HFFc6 (cell line): Measurements from ENCODE around the gene TMEM235. TPM values are rescaled to one million over a fixed set of nuclear protein-coding genes. Genes with fewer than 3 reads are reported as not detected.
A peak's percentile ranks its signal among the peaks of the same experiment; 100 is the strongest.

Experiments
- DNase-seq: peaks from one replicate; pipeline ENCODE4 v3.0.0-alpha.2; 2018
- H3K27ac Mint-ChIP-seq: 2 replicates; pipeline ENCODE4 v1.8.0; 2020; ENCODE audit warnings: mild to moderate bottlenecking, mixed read lengths
- H3K27me3 Mint-ChIP-seq: 2 replicates; pipeline ENCODE4 v1.8.0; 2021; ENCODE audit warnings: mild to moderate bottlenecking, moderate library complexity, mixed read lengths; ENCODE audit not compliant: insufficient read depth
- H3K36me3 Mint-ChIP-seq: 2 replicates; pipeline ENCODE4 v1.8.0; 2021; ENCODE audit warnings: low read depth, mixed read lengths
- H3K4me1 Mint-ChIP-seq: 2 replicates; pipeline ENCODE4 v1.8.0; 2020; ENCODE audit warnings: low read depth, mixed read lengths
- H3K4me3 Mint-ChIP-seq: 2 replicates; pipeline ENCODE4 v1.8.0; 2020; ENCODE audit warnings: mild to moderate bottlenecking, moderate library complexity, mixed read lengths
- H3K9me3 Mint-ChIP-seq: 2 replicates; pipeline ENCODE4 v1.8.0; 2020; ENCODE audit warnings: mild to moderate bottlenecking, mixed read lengths
- CTCF ChIP-seq: fragments of 200-600 bp; sonication (generic); IDR thresholded peaks from 2 replicates; pipeline ENCODE4 v1.5.0; 2021; ENCODE audit warnings: antibody characterized with exemption, mild to moderate bottlenecking
- total RNA-seq, 6 experiments: library from RNA; stranded (reverse); fragmentation: NEBNext Ultra II Directional; extraction: Animal tissue kit (Norgen Biotek cat#: 25700); gene quantifications; 2 replicates in 1 of 6; 3 replicates in 5 of 6; pipeline ENCODE4 v1.2.3, GENCODE V29; 2021

Gene TMEM235
- total RNA-seq, 6 experiments from 2014 or later: not detected

DNA sequence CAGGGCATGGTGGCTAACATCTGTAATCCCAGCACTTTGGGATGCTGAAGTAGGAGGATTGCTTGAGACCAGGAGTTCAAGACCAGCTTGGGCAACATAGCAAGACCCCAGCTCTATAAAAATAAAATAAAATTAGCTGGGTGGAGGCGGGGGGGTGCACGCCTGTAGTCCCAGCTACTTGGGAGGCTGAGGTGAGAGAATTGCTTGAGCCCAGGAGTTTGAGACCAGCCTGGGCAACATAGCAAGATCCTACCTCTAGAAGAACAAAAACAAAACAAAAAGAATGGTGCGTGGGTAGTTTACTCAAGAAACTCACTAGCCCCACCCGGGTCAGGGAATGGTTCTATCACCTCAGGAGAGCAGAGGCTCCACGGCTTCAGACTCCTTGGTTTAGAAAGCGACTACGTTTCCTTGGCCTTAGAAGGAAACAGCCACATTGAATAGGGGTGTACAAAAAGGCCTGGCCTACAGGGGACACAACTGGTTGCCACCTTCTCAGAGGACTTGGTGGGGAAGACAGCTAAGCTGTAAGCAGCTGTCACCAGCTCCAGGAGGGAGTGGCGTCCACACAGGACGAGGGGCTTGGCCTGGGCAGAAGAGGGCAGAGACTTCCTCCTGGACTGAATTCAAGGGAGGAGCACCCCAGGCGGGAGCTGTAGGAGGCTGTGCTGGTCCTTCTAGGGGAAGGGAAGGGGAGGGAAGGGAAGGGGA, 45.3 kb upstream of the TMEM235 start:
- peaks cover 44% of the 10 kb centered on the region for H3K4me1 Mint-ChIP-seq
- no peaks in the 10 kb centered on the region; the same call in 1 of the 2 replicates for H3K27me3 Mint-ChIP-seq
- peaks cover 15% of the 10 kb centered on the region for H3K36me3 Mint-ChIP-seq
- H3K9me3 Mint-ChIP-seq: no peaks in the 10 kb centered on the region; the same call in 1 of the 2 replicates
- peak; percentile 3 for DNase-seq
- peak overlapping the region; percentile 43; the same call in 1 of the 2 replicates for H3K27ac Mint-ChIP-seq
- TF ChIP-seq CTCF: no peak
- peak overlapping the region; percentile 91 for H3K4me3 Mint-ChIP-seq

- peak; percentile 95 for DNase-seq
- peak within 1 kb of the TSS; percentile 91 for H3K4me3 Mint-ChIP-seq
- no peaks in the 10 kb centered on the region; the same call in 1 of the 2 replicates for H3K27me3 Mint-ChIP-seq
- H3K9me3 Mint-ChIP-seq: no peaks in the 10 kb centered on the region; the same call in 1 of the 2 replicates
- peaks cover 44% of the 10 kb centered on the region for H3K4me1 Mint-ChIP-seq
- H3K36me3 Mint-ChIP-seq: peaks cover 15% of the 10 kb centered on the region
- peak within 1 kb of the TSS; percentile 69 for H3K27ac Mint-ChIP-seq
- TF ChIP-seq CTCF: peak; percentile 96
Measured at GRCh38 chr17:78186692-78187595, 44.5 kb upstream of the TMEM235 start, which contains the start of the genes AFMID and TK1. TSS of gene AFMID (plus strand) at chr17:78187362. CDS start at chr17:78187371, 9 bp downstream. TSS of gene TK1 (minus strand) at chr17:78187052. CDS start at chr17:78186994, 58 bp downstream.

GRCh38 chr17:78196716-78197115, 34.7 kb upstream of the TMEM235 start:
- DNase-seq: no peak
- Mint-ChIP-seq H3K36me3 (0 out of 2 replicates have a peak, but pooled peaks cover 5% of the 10 kb centered on the region), H3K4me1 (peaks cover 5% of the 10 kb centered on the region), H3K27ac (no peak overlapping the region), H3K4me3 (no peak overlapping the region), H3K9me3 (no peaks in the 10 kb centered on the region), H3K27me3 (0 out of 2 replicates have a peak, but pooled peaks cover 2% of the 10 kb centered on the region)
- TF ChIP-seq CTCF: no peak

GRCh38 chr17:78197147-78197832, 34.1 kb upstream of the TMEM235 start:
- H3K4me1 Mint-ChIP-seq: peaks cover 5% of the 10 kb centered on the region
- H3K36me3 Mint-ChIP-seq: 0 out of 2 replicates have a peak, but pooled peaks cover 5% of the 10 kb centered on the region
- DNase-seq: no peak
- no peaks in the 10 kb centered on the region for H3K9me3 Mint-ChIP-seq
- H3K27me3 Mint-ChIP-seq: 0 out of 2 replicates have a peak, but pooled peaks cover 2% of the 10 kb centered on the region
- TF ChIP-seq CTCF: no peak
- no peak overlapping the region for H3K4me3 Mint-ChIP-seq
- no peak overlapping the region for H3K27ac Mint-ChIP-seq

- H3K4me1 Mint-ChIP-seq: peaks cover 5% of the 10 kb centered on the region
Measured at GRCh38 chr17:78200451-78200850, 31.0 kb upstream of the TMEM235 start.

More at GRCh38 chr17:78200451-78200850, 31.0 kb upstream of the TMEM235 start:
- peaks cover 10% of the 10 kb centered on the region for H3K36me3 Mint-ChIP-seq
- no peak for DNase-seq
- no peak for TF ChIP-seq CTCF
- H3K4me3 Mint-ChIP-seq: no peak overlapping the region
- H3K27me3 Mint-ChIP-seq: 0 out of 2 replicates have a peak, but pooled peaks cover 2% of the 10 kb centered on the region
- no peaks in the 10 kb centered on the region for H3K9me3 Mint-ChIP-seq
- no peak overlapping the region for H3K27ac Mint-ChIP-seq
